Fibroblast of skin of left quadriceps (primary cell): ENCODE measurements around the gene TCF3.

Source experiments
- DNase-seq, 2 experiments: peaks; one replicate each; pipeline ENCODE4 v3.0.0-alpha.2; 2013; ENCODE audit warnings: low read depth in 2 of 2

The TCF3 gene

GRCh38 chr19:1560286-1560882, 92.0 kb downstream of the TCF3 start:
- no peak for DNase-seq
